C4-2B (cell line): ENCODE results near the gene TEDC2.

ENCODE experiments used
- H3K27ac ChIP-seq: fragments of 450-650 bp; 2 replicates; pipeline ENCODE4 v1.5.1; 2017
- CTCF ChIP-seq: fragments of 450-650 bp; conservative IDR thresholded peaks from 2 replicates; pipeline ENCODE4 v1.5.1; 2017; ENCODE audit warnings: mild to moderate bottlenecking
- ZFX ChIP-seq: fragments of 450-650 bp; IDR thresholded peaks from 2 replicates; pipeline ENCODE4 v1.6.1; 2017

TEDC2 gene

GRCh38 chr16:2459647-2460390 lies at the start of gene TEDC2:
TSS of gene TEDC2 (plus strand) at chr16:2460109. CDS start at chr16:2460145, 36 bp downstream.
- no peak for TF ChIP-seq CTCF
- TF ChIP-seq ZFX = peak; percentile 46; the same call in 1 of the 2 replicates
- H3K27ac ChIP-seq = peak within 1 kb of the TSS; percentile 75

GRCh38 chr16:2415085-2415484 lies 44.8 kb upstream of the TEDC2 start:
- H3K27ac ChIP-seq = no peak overlapping the region
- TF ChIP-seq CTCF (no peak), ZFX (no peak)

GRCh38 chr16:2420035-2420434 lies 39.9 kb upstream of the TEDC2 start:
- no peak for TF ChIP-seq ZFX
- no peak for TF ChIP-seq CTCF
- H3K27ac ChIP-seq = no peak overlapping the region

GRCh38 chr16:2422123-2422867 lies 37.6 kb upstream of the TEDC2 start:
- TF ChIP-seq CTCF (no peak), ZFX (no peak)

GRCh38 chr16:2424061-2425007 lies 35.6 kb upstream of the TEDC2 start:
- H3K27ac ChIP-seq = no peak overlapping the region
- TF ChIP-seq ZFX (no peak), CTCF (no peak)

More at GRCh38 chr16:2422123-2422867, 37.6 kb upstream of the TEDC2 start:
- no peak overlapping the region for H3K27ac ChIP-seq

- H3K27ac ChIP-seq = no peak overlapping the region
- TF ChIP-seq CTCF = no peak
- no peak for TF ChIP-seq ZFX
Measured at GRCh38 chr16:2425008-2425518, 34.8 kb upstream of the TEDC2 start.
